Activated CD8-positive, alpha-beta T cell treated with anti-CD3 and anti-CD28 coated beads, Interleukin-2, amount 10 ng/mL, durations not matched to agents 7 days and 5 days (primary cell): Measurements from ENCODE around the gene PCDHGA4. TPM values are rescaled to one million over a fixed set of nuclear protein-coding genes. Genes with fewer than 3 reads are reported as not detected.

Experiments used
- ATAC-seq: fragments of 150-1000 bp; cut with Tn5 transposase; one replicate; pipeline ENCODE4 v1.10.0; 2021; ENCODE audit warnings: moderate library complexity
- CTCF ChIA-PET: fragments of 350-600 bp; sonication (Branson Sonifier 250); formaldehyde crosslinking; loops from one replicate; lab custom pipeline; 2021; ENCODE audit warnings: antibody characterized with exemption; lab: Charles Lee
- POLR2A ChIA-PET: fragments of 350-600 bp; sonication (Branson Sonifier 250); formaldehyde crosslinking; loops from one replicate; lab custom pipeline; 2021; ENCODE audit warnings: antibody characterized with exemption; lab: Charles Lee
- DNase-seq: peaks from one replicate; pipeline ENCODE4 v3.0.0-alpha.2; 2020
- H3K27ac Mint-ChIP-seq: one replicate; pipeline ENCODE4 v1.8.0; 2021; ENCODE audit warnings: mild to moderate bottlenecking, mixed read lengths
- H3K27me3 Mint-ChIP-seq: one replicate; pipeline ENCODE4 v1.8.0; 2021; ENCODE audit warnings: low read depth, mixed read lengths
- H3K36me3 Mint-ChIP-seq: one replicate; pipeline ENCODE4 v1.8.0; 2021; ENCODE audit warnings: low read depth, mixed read lengths
- H3K4me1 Mint-ChIP-seq: one replicate; pipeline ENCODE4 v1.8.0; 2021; ENCODE audit warnings: low read depth, mixed read lengths
- H3K4me3 Mint-ChIP-seq: one replicate; pipeline ENCODE4 v1.8.0; 2021; ENCODE audit warnings: mild to moderate bottlenecking, mixed read lengths
- H3K9me3 Mint-ChIP-seq: one replicate; pipeline ENCODE4 v1.8.0; 2022; ENCODE audit warnings: mixed read lengths; ENCODE audit not compliant: insufficient read depth
- total RNA-seq, 2 experiments: library from RNA; stranded (reverse); gene quantifications; one replicate each; pipeline ENCODE4 v1.2.3, GENCODE V29; 2021

PCDHGA4 gene
- total RNA-seq, 2 experiments from 2014 or later: 0.10 TPM; not detected in 1

- Mint-ChIP-seq H3K36me3 (no peaks in the 10 kb centered on the region), H3K4me1 (no peaks in the 10 kb centered on the region), H3K4me3 (no peak overlapping the region), H3K27me3 (peaks cover 24% of the 10 kb centered on the region), H3K9me3 (peaks cover 5% of the 10 kb centered on the region), H3K27ac (no peak overlapping the region)
- ATAC-seq: no peak
- POLR2A ChIA-PET: no interaction called here
- DNase-seq: no peak
- CTCF ChIA-PET: interaction anchor here (2.7 kb wide), 1 partner anchor 8 kb away, joined by 8 read pairs; the partner anchor contains the start of gene PCDHGB2
Observed at GRCh38 chr5:141351591-141351990, 3.2 kb upstream of the PCDHGA4 start.

DNA sequence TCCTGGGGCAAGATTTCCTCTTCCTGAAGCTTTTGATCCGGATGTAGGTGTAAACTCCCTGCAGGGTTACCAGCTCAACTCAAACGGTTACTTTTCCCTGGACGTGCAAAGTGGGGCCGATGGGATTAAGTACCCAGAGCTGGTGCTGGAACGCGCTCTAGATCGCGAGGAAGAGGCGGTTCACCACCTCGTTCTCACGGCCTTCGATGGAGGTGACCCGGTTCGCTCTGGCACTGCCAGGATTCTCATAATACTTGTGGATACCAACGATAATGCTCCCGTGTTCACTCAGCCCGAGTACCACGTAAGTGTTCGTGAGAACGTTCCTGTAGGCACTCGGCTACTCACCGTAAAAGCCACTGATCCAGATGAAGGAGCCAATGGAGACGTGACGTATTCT lies 820 bp downstream of the PCDHGA4 start:
- no peak for ATAC-seq
- DNase-seq: no peak
- POLR2A ChIA-PET: no interaction called here
- Mint-ChIP-seq H3K4me1 (peaks cover 2% of the 10 kb centered on the region), H3K36me3 (peaks cover 5% of the 10 kb centered on the region), H3K4me3 (no peak overlapping the region), H3K27ac (no peak overlapping the region), H3K27me3 (peaks cover 28% of the 10 kb centered on the region), H3K9me3 (peaks cover 12% of the 10 kb centered on the region)
- CTCF ChIA-PET: interaction anchor here (1.1 to 2.0 kb wide), 6 partner anchors 22 to 208 kb away, joined by 4 to 11 read pairs (median 4); partner anchors contain the start of genes PCDHGA10 and TAF7

- peaks cover 17% of the 10 kb centered on the region for H3K9me3 Mint-ChIP-seq
Observed at GRCh38 chr5:141356133-141356532, 1.3 kb downstream of the PCDHGA4 start.

GRCh38 chr5:141356950-141357349 lies 2.1 kb downstream of the PCDHGA4 start:
- Mint-ChIP-seq H3K9me3 (peaks cover 22% of the 10 kb centered on the region), H3K27me3 (peaks cover 30% of the 10 kb centered on the region), H3K4me1 (peaks cover 2% of the 10 kb centered on the region), H3K27ac (no peak overlapping the region), H3K36me3 (peaks cover 13% of the 10 kb centered on the region), H3K4me3 (no peak overlapping the region)
- POLR2A ChIA-PET: no interaction called here
- CTCF ChIA-PET: no interaction called here
- no peak for DNase-seq
- ATAC-seq: no peak

More at GRCh38 chr5:141356133-141356532, 1.3 kb downstream of the PCDHGA4 start:
- DNase-seq: no peak
- Mint-ChIP-seq H3K36me3 (peaks cover 10% of the 10 kb centered on the region), H3K4me1 (peaks cover 2% of the 10 kb centered on the region), H3K27me3 (peaks cover 31% of the 10 kb centered on the region), H3K4me3 (no peak overlapping the region), H3K27ac (no peak overlapping the region)
- POLR2A ChIA-PET: no interaction called here
- CTCF ChIA-PET: interaction anchor here (1.1 to 2.0 kb wide), 4 partner anchors 23 to 208 kb away, joined by 4 to 11 read pairs (median 6); partner anchors contain the start of gene TAF7
- no peak for ATAC-seq

GRCh38 chr5:141359790-141360426 lies 5.1 kb downstream of the PCDHGA4 start, which contains the start of gene PCDHGB2:
PCDHGB2 (plus strand) TSS chr5:141359994; CDS start chr5:141360136, 142 bp downstream.
- Mint-ChIP-seq H3K36me3 (peaks cover 29% of the 10 kb centered on the region), H3K27ac (no peak within 1 kb of the TSS)

GRCh38 chr5:141360685-141361084 lies 5.9 kb downstream of the PCDHGA4 start:
- ChIA-PET CTCF (interaction anchor here (0.8 to 1.3 kb wide), 4 partner anchors 10 to 203 kb away, joined by 3 to 8 read pairs (median 4); partner anchors contain the start of genes PCDHGA10, PCDHGB1 and TAF7), POLR2A (no interaction called here)
- Mint-ChIP-seq H3K4me3 (peak overlapping the region; percentile 6), H3K27ac (no peak overlapping the region), H3K36me3 (peaks cover 35% of the 10 kb centered on the region), H3K9me3 (peaks cover 45% of the 10 kb centered on the region), H3K27me3 (peaks cover 47% of the 10 kb centered on the region), H3K4me1 (peaks cover 2% of the 10 kb centered on the region)
- DNase-seq: no peak
- ATAC-seq: no peak

More at GRCh38 chr5:141359790-141360426, 5.1 kb downstream of the PCDHGA4 start, which contains the start of gene PCDHGB2:
- ChIA-PET POLR2A (no interaction called here), CTCF (interaction anchor here (0.7 to 1.6 kb wide), 12 partner anchors 10 to 204 kb away, joined by 3 to 8 read pairs (median 4); partner anchors contain the start of genes PCDHGA10, PCDHGA12, PCDHGA3 and PCDHGB1)
- Mint-ChIP-seq H3K4me1 (peaks cover 2% of the 10 kb centered on the region), H3K4me3 (peak within 1 kb of the TSS; percentile 54), H3K27me3 (peaks cover 44% of the 10 kb centered on the region), H3K9me3 (peaks cover 38% of the 10 kb centered on the region)
- DNase-seq: peak; percentile 36
- ATAC-seq: peak; percentile 55

- no peak overlapping the region for H3K27ac Mint-ChIP-seq
- peaks cover 53% of the 10 kb centered on the region for H3K27me3 Mint-ChIP-seq
- H3K9me3 Mint-ChIP-seq: peaks cover 55% of the 10 kb centered on the region
- ATAC-seq: no peak
- H3K4me3 Mint-ChIP-seq: no peak overlapping the region
- H3K36me3 Mint-ChIP-seq: peaks cover 37% of the 10 kb centered on the region
- CTCF ChIA-PET: no interaction called here
- H3K4me1 Mint-ChIP-seq: peaks cover 2% of the 10 kb centered on the region
- POLR2A ChIA-PET: interaction anchor here (1.2 kb wide), 1 partner anchor 42 kb away, joined by 3 read pairs; the partner anchor contains the start of gene TAF7
- DNase-seq: no peak
Observed at GRCh38 chr5:141362719-141363118, 7.9 kb downstream of the PCDHGA4 start.

DNA sequence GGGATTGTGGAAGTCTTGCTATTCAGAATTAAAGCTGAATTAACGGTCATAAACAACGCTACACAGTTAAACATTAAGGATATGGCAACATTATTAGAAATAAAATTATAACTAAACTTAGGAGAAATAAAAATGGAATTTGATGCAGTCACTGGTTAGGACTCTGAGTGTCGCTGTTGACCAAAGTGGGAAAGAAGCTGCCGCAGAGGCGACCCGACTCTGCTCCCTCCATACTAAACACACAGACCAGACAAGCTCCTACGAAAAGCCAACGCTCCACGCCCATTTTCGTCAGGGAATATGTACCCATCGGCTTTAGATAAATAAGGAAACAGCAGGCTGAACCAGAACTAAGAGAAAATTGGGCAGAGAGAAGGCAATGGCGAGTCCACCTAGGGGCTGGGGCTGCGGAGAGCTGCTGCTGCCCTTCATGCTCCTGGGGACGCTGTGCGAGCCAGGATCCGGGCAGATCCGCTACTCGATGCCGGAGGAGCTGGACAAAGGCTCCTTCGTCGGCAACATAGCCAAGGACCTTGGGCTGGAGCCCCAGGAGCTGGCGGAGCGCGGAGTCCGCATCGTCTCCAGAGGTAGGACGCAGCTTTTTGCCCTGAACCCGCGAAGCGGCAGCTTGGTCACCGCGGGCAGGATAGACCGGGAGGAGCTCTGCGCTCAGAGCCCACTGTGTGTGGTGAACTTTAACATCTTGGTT lies 9.3 kb downstream of the PCDHGA4 start, which contains the start of gene PCDHGA5:
TSS of gene PCDHGA5 (plus strand) at position 211 of the 709 bp plus-strand sequence. CDS start at position 380, 169 bp downstream.
- H3K36me3 Mint-ChIP-seq: peaks cover 37% of the 10 kb centered on the region
- H3K27ac Mint-ChIP-seq: peak within 1 kb of the TSS; percentile 46
- DNase-seq: no peak
- POLR2A ChIA-PET: no interaction called here
- CTCF ChIA-PET: interaction anchor here (1.0 to 1.2 kb wide), 6 partner anchors 22 to 57 kb away, joined by 3 to 5 read pairs (median 3); partner anchors contain the start of genes PCDHGA10, PCDHGA11, PCDHGB5 and TAF7
- peak within 1 kb of the TSS; percentile 28 for H3K4me3 Mint-ChIP-seq
- peaks cover 2% of the 10 kb centered on the region for H3K4me1 Mint-ChIP-seq
- H3K9me3 Mint-ChIP-seq: peaks cover 55% of the 10 kb centered on the region
- no peak for ATAC-seq
- peaks cover 51% of the 10 kb centered on the region for H3K27me3 Mint-ChIP-seq

DNA sequence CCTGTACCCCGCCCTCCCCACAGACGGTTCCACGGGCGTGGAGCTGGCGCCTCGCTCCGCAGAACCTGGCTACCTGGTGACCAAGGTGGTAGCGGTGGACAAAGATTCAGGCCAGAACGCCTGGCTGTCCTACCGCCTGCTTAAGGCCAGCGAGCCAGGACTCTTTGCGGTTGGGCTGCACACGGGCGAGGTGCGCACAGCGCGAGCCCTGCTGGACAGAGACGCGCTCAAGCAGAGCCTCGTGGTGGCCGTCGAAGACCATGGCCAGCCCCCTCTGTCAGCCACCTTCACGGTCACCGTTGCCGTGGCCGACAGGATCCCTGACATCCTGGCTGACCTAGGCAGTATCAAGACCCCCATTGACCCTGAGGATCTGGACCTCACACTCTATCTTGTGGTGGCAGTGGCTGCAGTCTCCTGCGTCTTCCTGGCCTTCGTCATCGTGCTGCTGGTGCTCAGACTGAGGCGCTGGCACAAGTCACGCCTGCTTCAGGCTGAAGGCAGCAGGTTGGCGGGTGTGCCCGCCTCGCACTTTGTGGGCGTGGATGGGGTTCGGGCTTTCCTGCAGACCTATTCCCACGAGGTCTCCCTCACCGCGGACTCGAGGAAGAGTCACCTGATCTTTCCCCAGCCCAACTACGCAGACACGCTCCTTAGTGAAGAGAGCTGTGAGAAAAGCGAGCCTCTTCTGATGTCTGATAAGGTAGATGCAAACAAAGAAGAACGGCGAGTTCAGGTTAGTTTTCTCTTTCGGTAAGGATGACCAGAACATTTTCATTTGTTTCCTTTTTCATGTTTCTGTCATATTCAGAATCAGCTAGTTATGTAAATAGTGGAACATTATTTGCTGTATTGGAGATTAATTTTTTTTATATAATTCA lies 11.4 kb downstream of the PCDHGA4 start:
- POLR2A ChIA-PET: no interaction called here
- CTCF ChIA-PET: no interaction called here
- Mint-ChIP-seq H3K27ac (no peak overlapping the region), H3K9me3 (peaks cover 48% of the 10 kb centered on the region), H3K4me1 (peaks cover 8% of the 10 kb centered on the region), H3K36me3 (peaks cover 28% of the 10 kb centered on the region), H3K27me3 (peaks cover 56% of the 10 kb centered on the region), H3K4me3 (peak overlapping the region; percentile 38)
- DNase-seq (no peak), ATAC-seq (no peak)

- ChIA-PET POLR2A (interaction anchor here (0.7 kb wide), 1 partner anchor 51 kb away, joined by 3 read pairs; no protein-coding TSS in a partner anchor), CTCF (interaction anchor here (0.8 to 2.2 kb wide), 21 partner anchors 10 to 197 kb away, joined by 3 to 22 read pairs (median 5); partner anchors contain the start of genes PCDHGA1, PCDHGA10, PCDHGA11 and PCDHGA12)
- Mint-ChIP-seq H3K27me3 (peaks cover 45% of the 10 kb centered on the region), H3K4me3 (peak within 1 kb of the TSS; percentile 63), H3K4me1 (peaks cover 8% of the 10 kb centered on the region), H3K27ac (no peak within 1 kb of the TSS), H3K36me3 (peaks cover 15% of the 10 kb centered on the region), H3K9me3 (peaks cover 27% of the 10 kb centered on the region)
- ATAC-seq (peak; percentile 57), DNase-seq (peak; percentile 52)
Observed at GRCh38 chr5:141369994-141370848, 15.4 kb downstream of the PCDHGA4 start, which contains the start of gene PCDHGB3. PCDHGB3 (plus strand) TSS chr5:141370242; CDS start chr5:141370395, 153 bp downstream.
